NCI-H2107 (cell line): ENCODE results near the gene DENND1B.
"Not testable (repeated sequence)": the region's sequence is repeated elsewhere in the genome, so short reads cannot be mapped to it uniquely, and the experiment has no call there.

Source experiments
- DNase-seq: peaks from one replicate; lab custom pipeline; 2025; lab: John Stamatoyannopoulos, UW

DENND1B gene

DNA sequence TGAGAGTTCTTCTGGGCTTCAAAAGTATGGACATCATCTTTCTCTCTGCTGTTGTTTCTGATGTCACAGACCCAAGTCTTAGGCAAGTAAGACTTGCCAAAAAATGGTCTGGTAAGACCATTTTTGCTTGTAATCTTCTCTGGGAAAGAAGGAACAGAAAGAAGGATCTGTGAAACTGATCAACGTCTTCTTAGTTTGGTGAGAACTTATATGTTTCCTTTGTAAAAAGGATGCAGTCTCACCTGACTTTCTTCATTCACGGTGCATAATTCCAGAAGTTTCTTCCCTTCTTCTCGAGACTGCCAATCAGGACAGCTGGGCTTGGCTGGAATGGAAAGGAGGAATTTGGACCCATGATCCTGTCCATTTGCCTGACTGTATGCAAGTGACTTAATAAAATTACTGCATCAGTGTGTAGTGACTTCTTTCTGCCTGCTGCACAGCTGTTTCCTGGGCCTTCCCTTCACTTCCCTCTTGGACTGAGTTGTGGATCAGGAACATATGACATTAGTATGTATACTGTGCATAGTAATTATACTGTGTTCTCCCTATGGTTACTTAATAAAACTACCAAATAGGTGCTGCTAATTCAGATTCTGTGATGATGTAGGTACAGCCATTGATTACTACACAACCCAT, 7.6 kb upstream of the DENND1B start:
- no peak for DNase-seq

DNA sequence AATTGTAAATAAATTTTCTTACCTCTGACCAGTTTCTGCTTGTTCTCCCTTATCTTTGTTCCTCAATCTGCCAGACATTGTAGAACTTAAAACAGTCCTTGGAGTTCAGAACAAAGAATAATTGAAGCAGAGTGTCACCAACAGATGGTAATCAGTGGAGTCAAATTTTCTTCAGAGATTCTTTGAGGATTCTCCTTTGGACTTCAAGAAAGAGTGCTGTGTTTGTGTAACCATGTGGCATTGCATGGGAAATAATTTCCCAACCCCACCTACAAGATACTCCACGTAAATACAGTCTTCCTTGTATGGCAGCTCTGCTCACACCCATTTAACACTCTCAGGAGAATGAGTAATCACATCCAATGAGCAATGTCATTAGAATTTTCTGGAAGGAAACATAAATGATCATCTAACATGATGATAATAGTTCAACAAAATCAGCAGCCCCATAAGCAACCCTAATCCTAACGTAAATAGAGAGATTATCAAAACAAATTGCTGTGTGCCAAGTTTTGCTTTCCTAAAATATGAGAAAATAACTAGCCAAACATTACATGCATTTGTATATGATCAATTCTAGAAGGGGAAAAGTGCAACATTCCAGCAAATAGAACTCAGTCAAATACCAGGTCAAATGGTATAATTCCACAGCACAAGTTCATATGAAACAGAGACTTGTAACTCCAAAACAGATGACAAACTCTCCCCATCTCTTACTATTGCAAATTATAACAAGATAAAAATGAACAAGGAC, 6.9 kb upstream of the DENND1B start:
- no peak for DNase-seq

DNA sequence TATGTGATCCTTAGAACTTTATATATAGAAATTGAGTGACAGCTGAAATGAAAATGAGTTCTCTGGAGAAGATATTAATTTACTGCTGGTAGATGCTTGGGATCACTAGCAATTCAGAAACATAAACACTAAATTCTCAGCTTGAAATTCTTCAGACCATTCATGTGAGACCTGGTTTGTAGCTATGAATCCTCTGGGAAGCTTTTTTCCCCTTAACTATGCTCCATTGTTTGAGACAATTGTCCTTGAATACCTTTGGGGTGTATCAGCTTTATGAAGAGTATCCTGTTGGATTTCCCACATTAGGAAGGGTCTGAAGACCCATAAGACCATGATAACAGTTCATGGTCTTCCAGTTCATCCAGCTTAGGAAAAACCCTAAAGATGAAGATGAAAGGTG, 4.6 kb upstream of the DENND1B start:
- no peak for DNase-seq

DNA sequence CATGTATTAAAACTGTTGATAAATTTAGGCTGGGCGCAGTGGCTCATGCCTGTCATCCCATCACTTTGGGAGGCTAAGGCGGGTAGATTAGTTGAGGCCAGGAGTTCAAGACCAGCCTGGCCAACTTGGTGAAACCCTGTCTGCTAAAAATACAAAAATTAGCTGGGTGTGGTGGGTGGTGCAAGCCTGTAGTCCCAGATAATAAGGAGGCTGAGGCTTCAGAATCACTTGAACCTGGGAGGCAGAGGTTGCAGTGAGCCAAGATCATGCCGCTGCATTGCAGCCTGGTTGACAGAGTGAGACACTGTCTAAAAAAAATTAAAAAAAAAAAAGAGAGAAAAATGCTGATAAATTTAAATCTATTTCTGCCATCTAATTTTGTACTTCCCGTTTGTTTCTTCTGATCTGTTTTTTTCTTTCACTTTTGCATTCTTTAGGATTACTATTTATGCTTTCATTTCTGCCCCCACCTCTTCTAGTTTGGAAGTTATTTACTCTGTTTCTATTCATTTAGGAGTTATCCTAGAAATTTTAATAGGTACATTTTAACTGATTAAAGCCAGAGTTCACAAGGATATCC, 3.2 kb upstream of the DENND1B start:
- DNase-seq, result no peak

DNA sequence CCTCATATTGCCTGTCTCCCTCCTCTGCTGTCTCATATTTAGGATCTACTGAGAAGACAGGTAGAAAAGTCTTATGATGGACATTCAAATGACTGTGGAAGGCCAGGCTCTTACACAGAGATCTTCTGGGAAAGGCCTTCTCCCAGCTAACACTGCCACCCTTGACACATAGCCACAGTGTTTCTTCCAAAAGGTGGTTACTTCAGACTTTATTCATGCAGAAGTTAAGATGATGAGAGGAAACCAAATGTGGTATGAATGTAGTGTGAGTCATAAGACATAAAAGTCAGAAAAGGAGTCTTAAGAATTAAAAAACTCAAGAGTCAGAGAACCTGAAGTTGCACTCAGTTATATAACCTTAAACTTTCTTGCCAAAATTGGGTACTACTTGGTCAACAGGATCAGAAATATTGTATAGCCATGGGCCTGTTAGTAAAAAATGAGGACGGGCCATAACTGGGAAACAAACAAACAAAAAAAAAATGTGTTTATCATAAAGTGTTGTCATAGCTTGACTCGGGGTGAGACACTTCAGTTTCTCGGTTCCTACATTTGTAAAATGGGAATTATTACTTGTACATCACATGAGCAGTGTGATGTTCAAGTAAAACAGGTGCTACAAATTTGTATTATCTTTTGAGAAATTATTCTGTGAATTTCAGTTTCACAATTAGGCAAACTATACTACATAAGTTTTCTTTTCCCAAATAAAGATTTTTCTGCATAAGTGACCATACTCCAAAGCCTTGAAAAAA, 1.2 kb upstream of the DENND1B start:
- DNase-seq, result no peak

DNA sequence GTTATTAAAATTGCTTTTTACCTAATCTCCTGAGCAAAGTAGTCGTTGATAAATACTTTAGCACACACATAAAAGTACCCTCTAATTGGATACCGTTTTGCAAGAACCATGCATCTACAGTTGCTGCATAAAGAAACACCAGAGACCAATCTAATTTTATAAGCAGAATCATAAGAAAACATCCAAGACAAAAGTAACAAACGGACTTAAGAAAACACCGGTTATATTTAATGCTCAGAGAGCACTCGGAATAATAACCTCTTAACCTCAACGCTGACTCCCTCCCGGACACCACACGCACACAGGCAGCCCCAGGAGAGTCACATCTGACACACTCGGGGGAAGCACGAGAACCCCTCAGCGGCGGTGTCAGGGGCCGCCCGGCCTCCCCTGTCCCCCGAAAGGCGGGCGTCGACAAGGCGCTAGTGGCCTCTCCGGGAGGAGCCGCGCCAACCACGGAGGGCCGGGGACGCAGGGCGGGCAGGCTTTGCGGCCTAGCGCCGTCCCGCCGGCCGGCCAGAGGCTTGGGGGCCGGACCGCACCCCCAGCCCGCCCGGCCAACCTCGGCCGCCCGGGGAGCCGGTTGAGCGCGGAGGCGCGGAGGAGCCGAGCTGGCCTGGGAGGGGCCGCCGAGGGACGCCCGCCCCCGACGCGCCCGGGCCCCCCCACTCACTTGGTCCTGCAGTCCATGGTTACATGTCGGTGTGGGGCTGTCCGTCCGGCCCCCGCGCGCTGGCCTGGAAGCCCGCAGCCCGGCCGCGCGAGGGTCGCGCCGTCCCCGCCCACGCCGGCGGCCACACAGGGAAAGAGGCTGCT, 606 bp downstream of the DENND1B start:
- DNase-seq, result no peak

DNA sequence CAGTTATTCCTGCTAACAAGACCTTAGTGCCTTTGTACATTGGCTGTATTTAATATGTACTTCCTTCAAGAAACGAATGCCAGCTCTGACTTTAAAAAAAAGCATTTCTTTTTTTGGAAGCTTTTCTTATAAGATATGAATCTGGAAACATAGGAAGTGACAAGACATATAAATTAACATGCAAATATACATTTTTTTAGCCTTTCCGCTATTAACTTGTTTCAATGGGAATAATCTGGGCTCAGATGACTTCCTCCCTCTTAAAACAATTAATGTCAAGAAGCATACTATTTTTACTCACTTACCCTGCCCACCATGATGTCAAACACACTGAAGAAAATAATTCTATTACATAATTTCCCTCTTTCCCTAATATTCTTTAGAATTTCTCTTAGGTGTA, 1.4 kb downstream of the DENND1B start:
- no peak for DNase-seq

DNA sequence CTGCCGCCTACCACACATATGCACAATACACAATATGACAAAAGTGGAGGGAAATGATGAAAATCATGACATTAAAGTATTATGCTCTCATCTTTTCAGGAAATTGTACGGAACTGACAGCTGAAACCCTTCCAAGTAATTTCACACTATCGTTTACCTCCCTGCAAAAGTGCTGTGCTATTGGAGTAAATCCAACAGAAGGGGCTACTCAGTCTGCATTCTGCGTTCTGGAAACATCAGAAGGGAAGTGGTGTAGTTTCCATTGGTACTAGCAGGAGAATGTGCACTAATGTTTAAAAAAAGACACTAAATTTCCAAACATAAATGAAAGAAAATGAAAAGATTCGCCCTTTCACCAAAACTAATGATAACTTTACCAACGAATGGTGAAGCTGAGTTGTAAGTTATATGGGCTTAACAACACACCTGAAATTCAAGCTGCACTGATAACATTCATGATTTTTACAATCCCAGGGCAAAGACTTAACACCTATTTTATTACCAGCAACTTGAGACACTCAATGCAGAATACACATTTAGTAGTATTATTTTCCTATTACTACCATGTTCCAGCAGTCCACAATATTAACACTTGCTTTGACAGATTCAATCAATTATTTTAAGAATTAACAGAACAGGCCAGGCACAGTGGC, 3.2 kb downstream of the DENND1B start:
- DNase-seq, result no peak

DNA sequence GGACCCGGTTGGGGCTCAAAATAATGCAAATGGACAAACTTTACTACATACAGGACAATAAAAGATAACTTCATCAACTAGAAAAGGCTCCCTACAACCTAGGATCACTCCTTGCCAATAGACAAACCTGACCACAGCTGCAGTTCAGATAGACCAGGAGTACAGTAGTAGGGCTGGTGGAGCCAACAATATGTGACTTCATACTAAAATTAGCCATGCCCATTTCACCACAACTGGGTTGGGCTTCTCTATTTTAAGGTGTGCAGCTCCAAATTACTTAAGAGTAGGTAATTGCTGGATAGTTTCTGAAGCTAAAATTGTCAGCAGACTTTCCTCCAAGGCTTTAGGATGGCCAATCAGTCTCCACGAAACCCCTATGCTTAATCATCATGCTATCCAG, 3.9 kb downstream of the DENND1B start:
- DNase-seq, result no peak

DNA sequence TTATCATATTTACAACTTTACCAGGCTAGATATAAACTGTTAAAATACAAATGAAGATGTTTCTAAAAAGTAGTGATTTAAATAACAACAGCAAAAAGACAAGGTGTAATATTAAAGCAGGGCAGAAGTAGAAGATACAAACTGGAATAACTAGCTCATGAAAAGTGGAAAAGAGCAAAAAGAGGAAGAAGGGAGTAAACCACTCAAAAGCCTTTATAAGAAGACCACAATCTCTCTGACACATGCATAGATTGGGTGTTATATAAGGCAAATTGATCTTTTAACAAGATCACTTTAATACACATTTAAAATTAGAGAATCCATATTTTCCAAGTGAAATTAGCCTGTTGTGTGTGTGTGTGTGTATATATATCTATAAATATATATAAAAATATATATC, 5.0 kb downstream of the DENND1B start:
- DNase-seq, result no peak

DNA sequence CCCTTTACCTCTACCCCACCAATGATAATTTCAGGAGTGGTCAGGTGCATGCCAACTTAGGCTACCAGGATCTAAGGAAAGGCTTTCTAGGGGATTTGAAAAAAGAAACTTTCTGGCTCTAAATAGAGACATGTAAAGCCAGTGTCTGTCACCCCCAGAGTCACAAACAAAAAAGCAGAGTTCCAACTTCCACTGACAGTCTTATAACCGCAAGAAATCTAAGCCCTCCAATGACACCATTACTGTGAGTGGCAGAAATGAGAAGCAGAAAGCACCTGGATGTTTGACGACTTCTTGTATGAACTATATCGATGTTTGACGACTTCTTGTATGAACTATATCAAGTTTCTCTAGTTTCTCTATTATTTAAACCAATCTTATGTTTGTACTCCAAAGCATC, 6.0 kb downstream of the DENND1B start:
- DNase-seq, result no peak

DNA sequence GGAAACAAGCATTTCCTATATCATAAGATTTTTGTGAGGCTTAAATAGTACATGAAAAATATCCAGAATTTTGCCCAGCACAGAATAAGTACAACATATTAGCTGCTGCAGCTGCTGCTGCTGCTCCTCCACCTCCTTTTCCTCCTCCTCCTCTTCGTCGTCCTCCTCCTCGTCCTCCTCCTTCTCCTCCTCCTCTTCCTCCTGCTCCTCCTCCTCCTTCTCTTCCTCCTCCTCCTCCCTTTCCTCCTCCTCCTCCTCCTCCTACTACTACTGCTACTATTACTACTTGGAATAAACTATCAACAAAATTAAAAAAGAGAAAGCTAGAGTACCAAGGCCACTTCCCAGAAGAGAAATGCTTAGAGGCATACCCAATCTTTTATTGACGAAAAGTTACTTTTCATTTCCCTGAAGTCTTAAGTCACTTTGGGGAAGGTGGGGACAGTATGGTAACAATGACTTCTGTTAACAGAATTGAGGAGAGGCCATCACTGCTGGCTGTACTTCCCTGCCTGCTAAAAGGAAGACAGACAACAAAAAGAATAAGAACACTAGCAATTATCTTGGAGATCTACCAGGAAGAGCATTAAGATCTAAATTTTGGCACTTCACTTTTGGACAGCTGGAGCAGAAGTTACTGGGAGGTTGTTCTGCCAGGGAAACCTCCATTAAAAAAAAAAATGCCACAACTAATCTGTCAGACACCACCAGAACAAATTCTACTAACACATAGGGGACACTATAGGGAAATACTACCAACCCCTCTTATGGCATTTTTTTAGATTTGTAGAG, 7.1 kb downstream of the DENND1B start:
- DNase-seq, result no peak

DNA sequence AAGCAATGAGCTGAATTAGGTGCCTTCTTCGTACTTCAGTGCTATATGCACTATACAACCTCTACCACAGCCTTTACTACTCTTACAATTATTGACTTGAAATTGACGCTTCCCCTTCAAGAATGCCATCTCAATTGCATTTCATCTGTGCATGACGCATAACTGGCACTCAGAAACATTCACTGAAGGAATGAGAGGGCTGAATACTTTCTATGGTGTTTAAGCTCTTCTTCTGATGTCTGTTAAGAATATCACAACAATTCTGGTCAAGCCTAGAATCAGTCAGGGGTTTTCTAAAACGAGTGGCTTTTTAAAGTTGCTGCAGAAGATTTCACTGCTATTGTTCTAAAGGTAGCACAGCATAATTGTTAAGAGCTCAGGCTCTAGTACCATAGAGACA, 11.5 kb downstream of the DENND1B start:
- DNase-seq, result no peak

DNA sequence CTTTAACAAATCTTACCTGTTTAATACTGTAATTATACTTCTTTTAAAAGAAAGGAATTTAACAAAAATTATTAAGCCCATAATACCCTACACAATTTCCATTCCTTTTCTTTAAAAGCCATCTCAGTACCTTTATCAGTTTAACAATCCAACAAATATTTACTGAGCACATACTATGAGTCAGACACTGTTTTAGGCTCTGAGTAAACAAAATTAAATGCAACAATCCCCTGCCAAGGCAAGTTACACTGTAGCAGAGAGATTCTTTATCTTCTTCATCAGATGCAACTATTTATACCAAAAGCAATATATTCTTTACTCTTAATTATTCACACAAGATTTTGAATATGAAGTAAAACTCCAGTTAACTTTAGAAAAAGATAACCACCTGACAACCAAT, 12.0 kb downstream of the DENND1B start:
- DNase-seq, result no peak

DNA sequence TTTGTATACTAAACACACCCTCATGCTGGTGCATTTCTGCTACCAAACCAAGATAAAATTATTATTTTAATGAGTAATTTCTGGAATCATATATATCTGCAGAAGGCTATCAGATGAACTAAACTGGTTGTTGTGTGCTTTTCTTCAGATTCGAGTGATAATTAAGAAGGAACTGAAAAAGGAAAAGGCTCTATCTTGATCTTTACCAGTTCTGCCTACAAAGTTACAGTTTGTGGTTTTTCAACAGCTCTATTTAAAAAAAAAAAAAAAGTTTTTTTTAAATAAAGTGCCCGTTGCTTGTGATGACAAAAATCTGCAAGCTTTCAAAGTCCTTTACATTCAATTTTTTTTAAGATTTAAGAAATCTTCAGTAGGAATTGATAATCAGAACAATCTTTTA, 13.6 kb downstream of the DENND1B start:
- no peak for DNase-seq

DNA sequence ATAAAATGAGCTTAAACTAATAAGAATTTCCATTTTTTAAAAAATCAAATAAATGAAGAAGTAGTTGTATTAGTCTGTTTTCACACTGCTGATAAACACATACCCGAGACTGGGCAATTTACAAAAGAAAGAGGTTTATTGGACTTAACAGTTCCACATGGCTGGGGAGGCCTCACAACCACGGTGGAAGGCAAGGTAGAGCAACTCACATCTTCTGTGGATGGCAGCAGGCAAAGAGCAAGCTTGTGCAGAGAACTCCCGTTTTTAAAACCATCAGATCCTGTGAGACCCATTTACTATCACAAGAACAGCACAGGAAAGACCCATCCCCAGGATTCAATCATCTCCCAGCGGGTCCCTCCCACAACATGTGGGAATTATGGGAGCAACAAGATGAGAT, 19.7 kb downstream of the DENND1B start:
- not testable (repeated sequence) for DNase-seq

DNA sequence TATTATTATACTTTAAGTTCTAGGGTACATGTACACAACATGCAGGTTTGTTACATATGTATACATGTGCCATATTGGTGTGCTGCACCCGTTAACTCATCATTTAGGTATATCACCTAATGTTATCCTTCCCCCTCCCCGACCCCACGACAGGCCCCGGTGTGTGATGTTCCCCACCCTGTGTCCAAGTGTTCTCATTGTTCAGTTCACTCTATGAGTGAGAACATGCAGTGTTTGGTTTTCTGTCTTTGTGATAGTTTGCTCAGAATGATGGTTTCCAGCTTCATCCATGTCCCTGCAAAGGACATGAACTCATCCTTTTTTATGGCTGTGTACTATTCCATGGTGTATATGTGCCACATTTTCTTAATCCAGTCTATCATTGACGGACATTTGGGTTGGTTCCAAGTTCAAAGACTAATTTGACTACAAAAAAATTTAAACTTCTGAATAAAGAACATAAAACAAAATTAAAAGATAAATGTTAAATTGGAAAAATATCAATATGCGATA, 22.6 kb downstream of the DENND1B start:
- not testable (repeated sequence) for DNase-seq

DNA sequence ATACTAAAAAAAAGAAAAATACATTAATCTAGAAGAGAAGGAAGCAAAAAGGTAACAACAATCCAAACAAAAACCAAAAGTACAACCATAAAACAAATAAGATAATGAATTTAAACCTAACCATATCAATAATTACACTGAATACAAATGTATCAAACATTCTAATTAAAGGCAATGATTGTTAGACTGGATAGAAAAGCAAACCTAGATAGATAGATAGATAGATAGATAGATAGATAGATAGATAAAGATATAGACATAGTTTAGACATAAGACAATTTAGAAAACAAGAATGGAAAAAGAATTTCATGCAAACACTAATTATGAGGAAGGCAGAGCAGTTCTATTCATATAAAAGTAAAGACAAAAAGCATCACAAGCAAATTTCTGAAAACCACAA, 24.9 kb downstream of the DENND1B start:
- no peak for DNase-seq

DNA sequence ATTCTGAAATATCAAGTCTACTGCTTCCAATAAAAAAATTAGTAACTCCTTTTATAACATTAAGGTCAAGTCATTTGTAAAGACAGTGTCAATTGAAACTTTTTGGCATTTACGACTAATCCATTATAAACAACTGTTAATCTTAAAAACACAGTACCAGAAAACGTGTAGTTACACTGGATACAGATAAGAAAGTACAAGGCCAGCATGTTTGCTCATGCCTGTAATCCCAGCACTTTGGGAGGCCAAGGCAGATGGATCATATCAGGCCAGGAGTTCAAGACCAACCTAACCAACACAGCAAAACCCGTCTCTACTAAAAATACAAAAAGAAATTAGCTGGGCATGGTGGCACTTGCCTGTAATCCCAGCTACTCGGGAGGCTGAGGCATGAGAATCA, 29.4 kb downstream of the DENND1B start:
- DNase-seq, result no peak

DNA sequence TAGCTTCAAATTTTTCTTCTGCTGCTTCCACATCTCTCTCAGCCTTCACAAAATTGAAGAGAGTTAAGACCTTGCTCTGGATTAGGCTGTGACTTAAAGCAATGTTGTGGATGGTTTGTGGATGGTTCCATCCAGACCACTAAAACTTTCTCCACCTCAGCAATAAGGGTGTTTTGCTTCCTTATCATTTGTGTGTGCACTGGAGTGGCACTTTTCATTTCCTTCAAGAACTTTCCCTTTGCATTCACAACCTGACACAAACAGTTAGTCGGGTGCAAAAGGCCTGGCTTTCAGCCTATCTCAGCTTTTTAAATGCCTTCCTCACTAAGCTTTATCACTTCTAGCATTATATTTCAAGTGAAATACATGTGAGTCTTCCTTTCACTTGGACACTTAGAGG, 30.3 kb downstream of the DENND1B start:
- no peak for DNase-seq
